GM06990 (cell line): Measurements from ENCODE around the gene LMOD3.

Experiments used
- DNase-seq: peaks from one replicate; pipeline ENCODE4 v3.0.0-alpha.2; 2011; ENCODE audit not compliant: insufficient read length; ENCODE audit errors: extremely low read depth
- H3K27me3 ChIP-seq: replicated peaks from 2 replicates; pipeline ENCODE4 v1.6.0; 2011; ENCODE audit warnings: low read length; ENCODE audit not compliant: control insufficient read depth, insufficient read depth
- H3K36me3 ChIP-seq: 2 replicates; pipeline ENCODE4 v1.5.1; 2011; ENCODE audit warnings: low read length; ENCODE audit not compliant: control insufficient read depth, insufficient read depth
- H3K4me3 ChIP-seq: replicated peaks from 2 replicates; pipeline ENCODE4 v1.5.1; 2011; ENCODE audit warnings: low read depth, mild to moderate bottlenecking, control low read depth, low read length
- TF ChIP-seq, protein P1 (sequence below): IDR thresholded peaks from 2 replicates; pipeline ENCODE4 v1.5.1; 2011; ENCODE audit warnings: low read length, control low read depth, mild to moderate bottlenecking, inconsistent platforms; ENCODE audit not compliant: insufficient read depth, poor library complexity, severe bottlenecking

Gene LMOD3

DNA sequence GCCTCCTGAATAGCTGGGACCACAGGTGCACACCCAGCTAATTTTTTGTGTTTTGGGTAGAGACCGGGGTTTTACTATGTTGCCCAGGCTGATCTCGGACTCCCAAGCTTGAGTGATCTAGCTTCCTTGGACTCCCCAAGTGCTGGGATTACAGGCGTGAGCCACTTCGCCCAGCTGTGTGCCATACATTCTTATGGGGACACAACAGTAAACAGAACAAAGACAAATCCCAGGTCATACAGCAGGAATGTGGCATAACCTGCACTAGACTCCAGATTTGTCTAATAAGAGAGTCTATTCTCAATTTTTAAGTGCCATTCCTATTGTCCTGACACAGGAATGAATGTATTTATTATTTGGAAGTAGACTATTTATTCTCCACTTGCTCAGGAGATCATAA, 20.0 kb downstream of the LMOD3 start:
- TF ChIP-seq, protein P1, sequence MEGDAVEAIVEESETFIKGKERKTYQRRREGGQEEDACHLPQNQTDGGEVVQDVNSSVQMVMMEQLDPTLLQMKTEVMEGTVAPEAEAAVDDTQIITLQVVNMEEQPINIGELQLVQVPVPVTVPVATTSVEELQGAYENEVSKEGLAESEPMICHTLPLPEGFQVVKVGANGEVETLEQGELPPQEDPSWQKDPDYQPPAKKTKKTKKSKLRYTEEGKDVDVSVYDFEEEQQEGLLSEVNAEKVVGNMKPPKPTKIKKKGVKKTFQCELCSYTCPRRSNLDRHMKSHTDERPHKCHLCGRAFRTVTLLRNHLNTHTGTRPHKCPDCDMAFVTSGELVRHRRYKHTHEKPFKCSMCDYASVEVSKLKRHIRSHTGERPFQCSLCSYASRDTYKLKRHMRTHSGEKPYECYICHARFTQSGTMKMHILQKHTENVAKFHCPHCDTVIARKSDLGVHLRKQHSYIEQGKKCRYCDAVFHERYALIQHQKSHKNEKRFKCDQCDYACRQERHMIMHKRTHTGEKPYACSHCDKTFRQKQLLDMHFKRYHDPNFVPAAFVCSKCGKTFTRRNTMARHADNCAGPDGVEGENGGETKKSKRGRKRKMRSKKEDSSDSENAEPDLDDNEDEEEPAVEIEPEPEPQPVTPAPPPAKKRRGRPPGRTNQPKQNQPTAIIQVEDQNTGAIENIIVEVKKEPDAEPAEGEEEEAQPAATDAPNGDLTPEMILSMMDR: no peak
- Histone ChIP-seq H3K36me3 (peaks cover 11% of the 10 kb centered on the region), H3K4me3 (no peak overlapping the region), H3K27me3 (no peaks in the 10 kb centered on the region)
- no peak for DNase-seq

DNA sequence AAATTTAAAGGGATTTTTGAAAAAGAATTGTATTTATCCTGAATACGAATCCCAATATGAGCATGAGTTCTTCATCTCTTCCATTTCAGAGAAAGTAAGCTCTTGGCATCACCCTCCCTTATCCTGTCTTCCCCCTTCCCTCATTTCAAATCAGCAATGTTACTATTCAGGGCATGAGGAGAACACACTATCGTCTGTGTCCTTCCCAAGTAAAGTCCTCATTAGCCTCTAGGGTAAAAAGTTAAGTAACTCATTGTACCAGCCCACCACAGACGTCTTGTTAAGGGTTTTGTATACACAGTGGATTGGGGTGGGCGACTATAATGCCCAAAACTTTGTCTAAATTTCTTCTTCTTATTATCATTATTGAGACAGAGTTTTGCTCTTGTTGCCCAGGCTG, 22.8 kb downstream of the LMOD3 start:
- no peaks in the 10 kb centered on the region for H3K27me3 ChIP-seq
- TF ChIP-seq, protein P1: no peak
- no peak for DNase-seq
- H3K4me3 ChIP-seq: no peak overlapping the region
- peaks cover 11% of the 10 kb centered on the region for H3K36me3 ChIP-seq

DNA sequence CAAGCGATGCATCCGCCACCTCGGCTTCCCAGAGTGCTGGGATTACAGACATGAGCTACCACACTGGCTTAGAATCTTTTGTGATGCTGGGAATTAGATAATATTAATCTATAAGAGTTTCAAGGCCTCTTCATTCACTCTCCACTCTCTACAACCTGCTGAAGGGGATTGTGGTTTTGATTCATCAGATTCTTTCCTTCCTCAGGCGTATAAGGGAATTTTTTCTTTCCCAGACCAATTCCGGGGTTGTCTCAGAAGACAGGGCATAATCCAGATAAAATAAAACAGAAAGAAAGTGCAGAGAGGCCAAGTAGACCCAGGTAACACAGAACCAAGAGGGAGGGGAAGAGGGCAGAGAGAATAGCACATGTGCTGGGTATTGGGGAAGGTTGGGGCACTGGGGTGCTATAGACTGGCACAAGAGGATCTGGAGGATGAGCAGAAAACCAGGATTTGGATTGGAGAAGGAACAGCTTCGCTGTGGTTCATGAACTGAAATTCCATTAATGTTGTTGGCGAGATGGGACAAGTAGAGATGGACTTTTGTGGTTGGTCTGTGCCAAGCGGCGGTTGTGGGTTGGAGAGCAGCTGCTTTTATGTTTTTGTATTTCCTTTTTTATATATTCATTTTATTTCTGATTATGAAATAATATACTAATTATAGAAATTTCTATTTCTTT, 24.8 kb downstream of the LMOD3 start:
- H3K27me3 ChIP-seq: no peaks in the 10 kb centered on the region
- no peak for DNase-seq
- no peak overlapping the region for H3K4me3 ChIP-seq
- TF ChIP-seq, protein P1: no peak
- H3K36me3 ChIP-seq: peaks cover 6% of the 10 kb centered on the region

DNA sequence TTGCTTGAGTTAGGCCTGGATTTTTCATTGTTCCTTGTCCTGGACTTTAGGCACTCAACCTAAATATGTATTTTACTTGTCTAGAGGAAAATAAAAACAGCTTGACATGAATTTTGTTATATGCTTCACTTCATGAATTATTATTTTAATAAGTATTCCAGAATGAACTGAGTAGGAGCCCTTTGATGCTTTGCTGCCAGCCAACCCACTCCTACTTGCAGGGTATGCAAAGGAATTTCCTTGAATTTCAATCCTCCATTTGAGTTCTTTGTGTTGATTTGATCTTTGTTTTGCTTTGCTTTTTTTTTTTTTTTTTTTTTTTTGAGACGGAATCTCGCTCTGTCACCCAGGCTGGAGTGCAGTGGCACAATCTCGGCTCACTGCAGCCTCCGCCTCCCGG, 26.1 kb downstream of the LMOD3 start:
- DNase-seq: no peak
- TF ChIP-seq, protein P1: no peak
- H3K27me3 ChIP-seq: no peaks in the 10 kb centered on the region
- no peaks in the 10 kb centered on the region; the same call in 1 of the 2 replicates for H3K36me3 ChIP-seq
- no peak overlapping the region for H3K4me3 ChIP-seq

DNA sequence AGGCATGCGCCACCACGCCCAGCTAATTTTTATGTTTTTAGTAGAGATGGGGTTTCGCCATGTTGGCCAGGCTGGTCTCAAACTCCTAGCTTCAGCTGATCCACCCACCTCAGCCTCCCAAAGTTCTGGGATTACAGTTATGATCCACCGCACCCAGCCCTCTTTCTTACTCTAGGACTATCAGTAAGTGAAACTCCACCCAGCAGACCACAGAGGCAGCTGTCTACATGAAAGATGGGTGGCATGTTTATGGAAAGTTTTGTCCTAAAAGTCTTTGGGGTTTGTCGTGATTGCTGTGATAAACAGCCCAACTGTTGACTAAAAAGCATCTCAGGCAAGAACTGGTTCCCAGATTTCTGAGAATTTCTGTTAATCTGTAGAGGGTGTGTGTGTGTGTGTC, 26.8 kb downstream of the LMOD3 start:
- no peaks in the 10 kb centered on the region; the same call in 1 of the 2 replicates for H3K36me3 ChIP-seq
- no peak for DNase-seq
- TF ChIP-seq, protein P1: no peak
- no peaks in the 10 kb centered on the region for H3K27me3 ChIP-seq
- H3K4me3 ChIP-seq: no peak overlapping the region

DNA sequence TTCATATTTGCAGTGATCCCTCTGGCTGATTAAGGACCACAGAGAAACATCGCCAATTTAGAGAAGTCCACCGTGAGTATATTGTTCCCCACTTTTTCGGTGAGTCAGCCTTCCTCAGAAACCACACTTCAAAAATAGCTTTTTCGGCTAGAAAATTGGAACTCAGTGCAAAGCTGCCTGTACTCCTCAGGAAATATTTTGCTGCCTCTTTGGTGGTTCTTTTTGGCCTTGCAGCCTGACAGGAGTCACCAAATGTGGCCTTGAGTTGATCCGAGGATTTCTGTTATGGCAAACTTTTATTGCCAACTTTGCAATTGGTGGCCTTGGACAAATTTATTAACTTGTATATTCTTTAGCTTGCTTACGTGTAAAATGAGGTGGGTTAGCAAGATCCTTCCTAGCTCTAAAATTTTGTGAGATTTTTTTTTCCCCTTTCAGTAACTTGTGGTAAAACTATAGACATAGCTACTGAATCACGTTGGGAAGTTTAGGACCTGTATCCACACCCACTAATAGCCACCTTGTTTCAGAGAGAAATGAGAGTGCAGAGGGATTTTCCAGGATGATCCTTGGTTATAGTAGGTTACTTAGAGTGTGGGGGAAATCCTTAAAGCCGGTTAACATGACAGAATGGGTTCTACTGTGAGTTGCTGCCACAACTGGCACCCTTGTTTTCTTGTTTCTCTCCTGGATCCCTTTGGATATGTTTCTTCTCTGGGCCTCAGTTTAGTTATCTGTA, 27.8 kb downstream of the LMOD3 start:
- H3K4me3 ChIP-seq: no peak overlapping the region
- TF ChIP-seq, protein P1: no peak
- DNase-seq: no peak
- no peaks in the 10 kb centered on the region for H3K27me3 ChIP-seq
- H3K36me3 ChIP-seq: no peaks in the 10 kb centered on the region; the same call in 1 of the 2 replicates
